ENCODE data around the gene RTP5.

Gene RTP5

GRCh38 chr2:241846406-241846805, 23.1 kb upstream of the RTP5 start:
- Histone ChIP-seq H3K27ac (ENCODE audit: low read length) (no peak overlapping the region), H3K9me3 (ENCODE audit: control insufficient read depth in 1 of 2, low read length in 2 of 2) (no peaks in the 10 kb centered on the region), H3K4me1 (ENCODE audit: control insufficient read depth in 1 of 2, insufficient read depth in 2 of 2, low read length in 2 of 2) (peaks cover 0 to 13% of the 10 kb centered on the region in 2 donors), H3K27me3 (ENCODE audit: low read depth, low read length) (no peaks in the 10 kb centered on the region), H3K4me3 (ENCODE audit: low read depth in 1 of 2, low read length in 2 of 2) (no peak overlapping the region), H3K36me3 (ENCODE audit: control insufficient read depth in 1 of 2, insufficient read depth in 2 of 2, low read length in 2 of 2) (no peaks in the 10 kb centered on the region)

GRCh38 chr2:241848761-241849615, 20.5 kb upstream of the RTP5 start:
- no peaks in the 10 kb centered on the region for H3K9me3 ChIP-seq (ENCODE audit: control insufficient read depth in 1 of 2, low read length in 2 of 2)
- H3K36me3 ChIP-seq (ENCODE audit: control insufficient read depth in 1 of 2, insufficient read depth in 2 of 2, low read length in 2 of 2) = no peaks in the 10 kb centered on the region
- H3K4me3 ChIP-seq (ENCODE audit: low read depth in 1 of 2, low read length in 2 of 2) = no peak overlapping the region
- no peaks in the 10 kb centered on the region for H3K27me3 ChIP-seq (ENCODE audit: low read depth, low read length)
- peaks cover 0 to 13% of the 10 kb centered on the region in 2 donors for H3K4me1 ChIP-seq (ENCODE audit: control insufficient read depth in 1 of 2, insufficient read depth in 2 of 2, low read length in 2 of 2)
- H3K27ac ChIP-seq (ENCODE audit: low read length) = no peak overlapping the region

- Histone ChIP-seq H3K27me3 (ENCODE audit: low read depth, low read length) (no peaks in the 10 kb centered on the region), H3K4me1 (ENCODE audit: control insufficient read depth in 1 of 2, insufficient read depth in 2 of 2, low read length in 2 of 2) (peaks cover 0 to 8% of the 10 kb centered on the region in 2 donors), H3K4me3 (ENCODE audit: low read depth in 1 of 2, low read length in 2 of 2) (no peak overlapping the region), H3K27ac (ENCODE audit: low read length) (no peak overlapping the region), H3K36me3 (ENCODE audit: control insufficient read depth in 1 of 2, insufficient read depth in 2 of 2, low read length in 2 of 2) (no peaks in the 10 kb centered on the region), H3K9me3 (ENCODE audit: control insufficient read depth in 1 of 2, low read length in 2 of 2) (no peaks in the 10 kb centered on the region)
These were observed 19.6 kb upstream of the RTP5 start for GRCh38 chr2:241849616-241850543.

GRCh38 chr2:241850544-241851324, 18.8 kb upstream of the RTP5 start:
- no peaks in the 10 kb centered on the region for H3K9me3 ChIP-seq (ENCODE audit: control insufficient read depth in 1 of 2, low read length in 2 of 2)
- no peaks in the 10 kb centered on the region for H3K27me3 ChIP-seq (ENCODE audit: low read depth, low read length)
- no peak overlapping the region for H3K27ac ChIP-seq (ENCODE audit: low read length)
- no peaks in the 10 kb centered on the region for H3K36me3 ChIP-seq (ENCODE audit: control insufficient read depth in 1 of 2, insufficient read depth in 2 of 2, low read length in 2 of 2)
- H3K4me1 ChIP-seq (ENCODE audit: control insufficient read depth in 1 of 2, insufficient read depth in 2 of 2, low read length in 2 of 2) = peaks cover 0 to 4% of the 10 kb centered on the region in 2 donors
- no peak overlapping the region for H3K4me3 ChIP-seq (ENCODE audit: low read depth in 1 of 2, low read length in 2 of 2)

- Histone ChIP-seq H3K27ac (ENCODE audit: low read length) (no peak overlapping the region), H3K9me3 (ENCODE audit: control insufficient read depth in 1 of 2, low read length in 2 of 2) (no peaks in the 10 kb centered on the region), H3K36me3 (ENCODE audit: control insufficient read depth in 1 of 2, insufficient read depth in 2 of 2, low read length in 2 of 2) (no peaks in the 10 kb centered on the region), H3K4me1 (ENCODE audit: control insufficient read depth in 1 of 2, insufficient read depth in 2 of 2, low read length in 2 of 2) (no peaks in the 10 kb centered on the region), H3K4me3 (ENCODE audit: low read depth in 1 of 2, low read length in 2 of 2) (no peak overlapping the region), H3K27me3 (ENCODE audit: low read depth, low read length) (no peaks in the 10 kb centered on the region)
These were observed 18.0 kb upstream of the RTP5 start for GRCh38 chr2:241851325-241852115.

GRCh38 chr2:241852116-241852980, 17.2 kb upstream of the RTP5 start:
- Histone ChIP-seq H3K4me1 (ENCODE audit: control insufficient read depth in 1 of 2, insufficient read depth in 2 of 2, low read length in 2 of 2) (no peaks in the 10 kb centered on the region), H3K36me3 (ENCODE audit: control insufficient read depth in 1 of 2, insufficient read depth in 2 of 2, low read length in 2 of 2) (no peaks in the 10 kb centered on the region), H3K9me3 (ENCODE audit: control insufficient read depth in 1 of 2, low read length in 2 of 2) (no peaks in the 10 kb centered on the region), H3K4me3 (ENCODE audit: low read depth in 1 of 2, low read length in 2 of 2) (no peak overlapping the region), H3K27ac (ENCODE audit: low read length) (no peak overlapping the region), H3K27me3 (ENCODE audit: low read depth, low read length) (no peaks in the 10 kb centered on the region)

- H3K27me3 ChIP-seq (ENCODE audit: low read depth, low read length) = no peaks in the 10 kb centered on the region
- H3K4me3 ChIP-seq (ENCODE audit: low read depth in 1 of 2, low read length in 2 of 2) = no peak overlapping the region
- H3K27ac ChIP-seq (ENCODE audit: low read length) = no peak overlapping the region
- no peaks in the 10 kb centered on the region for H3K4me1 ChIP-seq (ENCODE audit: control insufficient read depth in 1 of 2, insufficient read depth in 2 of 2, low read length in 2 of 2)
- H3K36me3 ChIP-seq (ENCODE audit: control insufficient read depth in 1 of 2, insufficient read depth in 2 of 2, low read length in 2 of 2) = no peaks in the 10 kb centered on the region
- H3K9me3 ChIP-seq (ENCODE audit: control insufficient read depth in 1 of 2, low read length in 2 of 2) = no peaks in the 10 kb centered on the region
These were observed 16.4 kb upstream of the RTP5 start for GRCh38 chr2:241852981-241853631.

GRCh38 chr2:241853651-241854341, 15.7 kb upstream of the RTP5 start:
- H3K4me1 ChIP-seq (ENCODE audit: control insufficient read depth in 1 of 2, insufficient read depth in 2 of 2, low read length in 2 of 2) = peaks cover 0 to 1% of the 10 kb centered on the region in 2 donors
- no peak overlapping the region for H3K4me3 ChIP-seq (ENCODE audit: low read depth in 1 of 2, low read length in 2 of 2)
- no peak overlapping the region for H3K27ac ChIP-seq (ENCODE audit: low read length)
- H3K36me3 ChIP-seq (ENCODE audit: control insufficient read depth in 1 of 2, insufficient read depth in 2 of 2, low read length in 2 of 2) = no peaks in the 10 kb centered on the region
- H3K9me3 ChIP-seq (ENCODE audit: control insufficient read depth in 1 of 2, low read length in 2 of 2) = no peaks in the 10 kb centered on the region
- H3K27me3 ChIP-seq (ENCODE audit: low read depth, low read length) = no peaks in the 10 kb centered on the region
